Activated CD8-positive, alpha-beta memory T cell treated with anti-CD3 and anti-CD28 coated beads, Interleukin-2, amount 50 U/mL, for 1 hour (primary cell): ENCODE results near the gene SIVA1.

Experiments
- DNase-seq: peaks from one replicate; pipeline ENCODE4 v3.0.0-alpha.2; 2020; ENCODE audit errors: extremely low read depth

SIVA1 gene

GRCh38 chr14:104784846-104785707 lies 32.1 kb downstream of the SIVA1 start:
- DNase-seq: no peak

- DNase-seq: no peak
Observed at GRCh38 chr14:104785708-104786080, 32.7 kb downstream of the SIVA1 start.

- no peak for DNase-seq
Observed at GRCh38 chr14:104786091-104786586, 33.2 kb downstream of the SIVA1 start.

- no peak for DNase-seq
Observed at GRCh38 chr14:104786726-104787675, 34.1 kb downstream of the SIVA1 start.

GRCh38 chr14:104787736-104788135 lies 34.8 kb downstream of the SIVA1 start:
- no peak for DNase-seq

GRCh38 chr14:104788161-104788818 lies 35.3 kb downstream of the SIVA1 start:
- DNase-seq: no peak

GRCh38 chr14:104788873-104789663 lies 36.1 kb downstream of the SIVA1 start:
- DNase-seq: no peak

- DNase-seq: no peak
Observed at GRCh38 chr14:104789752-104790743, 37.1 kb downstream of the SIVA1 start.

- DNase-seq: no peak
Observed at GRCh38 chr14:104791425-104791824, 38.5 kb downstream of the SIVA1 start.

GRCh38 chr14:104792101-104792884 lies 39.3 kb downstream of the SIVA1 start:
- DNase-seq: no peak

- no peak for DNase-seq
Observed at GRCh38 chr14:104792945-104793702, 40.2 kb downstream of the SIVA1 start.

- no peak for DNase-seq
Observed at GRCh38 chr14:104793703-104793959, 40.7 kb downstream of the SIVA1 start.

GRCh38 chr14:104794099-104794498 lies 41.2 kb downstream of the SIVA1 start:
- no peak for DNase-seq

GRCh38 chr14:104794631-104794992 lies 41.7 kb downstream of the SIVA1 start:
- no peak for DNase-seq

- no peak for DNase-seq
Observed at GRCh38 chr14:104794993-104795780, 42.2 kb downstream of the SIVA1 start, which contains the start of gene AKT1. Gene AKT1, minus strand, starts transcription at chr14:104795748. Its CDS starts 3,105 bp downstream, at chr14:104792643.

- DNase-seq: no peak
Observed at GRCh38 chr14:104795781-104796686, 43.1 kb downstream of the SIVA1 start.

GRCh38 chr14:104796687-104797081 lies 43.7 kb downstream of the SIVA1 start:
- DNase-seq: no peak
